Upper lobe of left lung (tissue), 6 donors: ENCODE data around the gene JARID2. TPM values are rescaled to one million over a fixed set of nuclear protein-coding genes. Genes with fewer than 3 reads are reported as not detected.

ENCODE experiments used
- ATAC-seq, 2 donors: fragments of 200-7000 bp; cut with Tn5 transposase; one replicate each; pipeline ENCODE4 v1.9.1; 2022; ENCODE audit warnings: mild to moderate bottlenecking in 2 of 2, moderate library complexity in 2 of 2; ENCODE audit not compliant: low FRiP score in 2 of 2
- DNase-seq, 2 donors: peaks; one replicate each; pipeline ENCODE4 v3.0.0-alpha.2; 2019 to 2020
- H3K27ac ChIP-seq, 4 donors: fragments of 200-600 bp; sonication (generic); one replicate each; pipeline ENCODE4 v1.5.1; 2016 to 2019
- H3K27me3 ChIP-seq, 4 donors: fragments of 200-600 bp; sonication (generic); one replicate each; pipeline ENCODE4 v1.5.1; 2017 to 2019
- H3K36me3 ChIP-seq, 4 donors: fragments of 200-600 bp; sonication (generic); one replicate each; pipeline ENCODE4 v1.5.1; 2016 to 2019
- H3K4me1 ChIP-seq, 4 donors: fragments of 200-600 bp; sonication (generic); one replicate each; pipeline ENCODE4 v1.5.1; 2018 to 2019
- H3K4me3 ChIP-seq, 4 donors: fragments of 200-600 bp; sonication (generic); one replicate each; pipeline ENCODE4 v1.5.1; 2017 to 2019; ENCODE audit warnings: mild to moderate bottlenecking in 2 of 4, moderate library complexity in 1 of 4
- H3K9me3 ChIP-seq, 4 donors: fragments of 200-600 bp; sonication (generic); one replicate each; pipeline ENCODE4 v1.5.1; 2018 to 2019
- EP300 ChIP-seq, 4 donors: sonication (generic); formaldehyde crosslinking; IDR thresholded peaks; one replicate each; pipeline ENCODE4 v1.5.1; 2017; ENCODE audit warnings: antibody characterized with exemption in 4 of 4, control low read depth in 2 of 4
- POLR2A ChIP-seq, 4 donors: fragments of 450-650 bp; IDR thresholded peaks; one replicate each; pipeline ENCODE4 v1.5.1; 2016 to 2017; ENCODE audit warnings: antibody characterized with exemption in 4 of 4, mild to moderate bottlenecking in 2 of 4
- POLR2AphosphoS5 ChIP-seq, 2 donors: sonication (generic); formaldehyde crosslinking; IDR thresholded peaks; one replicate each; pipeline ENCODE4 v1.5.1; 2017; ENCODE audit warnings: antibody characterized with exemption in 2 of 2
- WGBS, 2 donors: methylation state at CpG; one replicate each; pipeline ENCODE4 v1.1.5; 2017 to 2018; 5-methylcytosine and 5-hydroxymethylcytosine counted together
- total RNA-seq, 6 donors: library from RNA; depleted of rRNA in 4 of 6; stranded (reverse); fragments of >200 nt in 4 of 6; gene quantifications; one replicate each; pipeline versions ENCODE4 v1.1.0 to v1.2.1, GENCODE V29; 2016 to 2021
- TF ChIP-seq, protein P1 (sequence below), 6 experiments: fragments of 450-650 bp in 4 of 6; fragments of 200-600 bp in 2 of 6; sonication (generic) in 2 of 6; IDR thresholded peaks; one replicate each; pipeline ENCODE4 v1.5.1; 2016 to 2019; ENCODE audit warnings: antibody characterized with exemption in 6 of 6
- donor health status: DM: no; HTN: no; CAD: no; lungs with moderate emphysema.
- donor health status: DM: no; HTN: yes; CAD: no; lungs with severe emphysema.

JARID2 gene
- total RNA-seq, 6 donors from 2014 or later: 9.6 to 37.7 (median 16.4) TPM

- Histone ChIP-seq H3K4me1 (no peaks in the 10 kb centered on the region), H3K36me3 (peaks cover 9 to 87% (median 65%) of the 10 kb centered on the region in 4 donors), H3K9me3 (no peaks in the 10 kb centered on the region), H3K27ac (no peak overlapping the region), H3K27me3 (no peaks in the 10 kb centered on the region), H3K4me3 (no peak overlapping the region)
- 81 to 88% methylated on average over 18 of the region's 18 CpGs for WGBS, 2 donors
- no peak for TF ChIP-seq POLR2A (IDR thresholded peaks at IDR 0.05)
- TF ChIP-seq POLR2AphosphoS5 (IDR thresholded peaks at IDR 0.05): no peak
- TF ChIP-seq EP300 (IDR thresholded peaks at IDR 0.05): no peak
- TF ChIP-seq, protein P1, sequence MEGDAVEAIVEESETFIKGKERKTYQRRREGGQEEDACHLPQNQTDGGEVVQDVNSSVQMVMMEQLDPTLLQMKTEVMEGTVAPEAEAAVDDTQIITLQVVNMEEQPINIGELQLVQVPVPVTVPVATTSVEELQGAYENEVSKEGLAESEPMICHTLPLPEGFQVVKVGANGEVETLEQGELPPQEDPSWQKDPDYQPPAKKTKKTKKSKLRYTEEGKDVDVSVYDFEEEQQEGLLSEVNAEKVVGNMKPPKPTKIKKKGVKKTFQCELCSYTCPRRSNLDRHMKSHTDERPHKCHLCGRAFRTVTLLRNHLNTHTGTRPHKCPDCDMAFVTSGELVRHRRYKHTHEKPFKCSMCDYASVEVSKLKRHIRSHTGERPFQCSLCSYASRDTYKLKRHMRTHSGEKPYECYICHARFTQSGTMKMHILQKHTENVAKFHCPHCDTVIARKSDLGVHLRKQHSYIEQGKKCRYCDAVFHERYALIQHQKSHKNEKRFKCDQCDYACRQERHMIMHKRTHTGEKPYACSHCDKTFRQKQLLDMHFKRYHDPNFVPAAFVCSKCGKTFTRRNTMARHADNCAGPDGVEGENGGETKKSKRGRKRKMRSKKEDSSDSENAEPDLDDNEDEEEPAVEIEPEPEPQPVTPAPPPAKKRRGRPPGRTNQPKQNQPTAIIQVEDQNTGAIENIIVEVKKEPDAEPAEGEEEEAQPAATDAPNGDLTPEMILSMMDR (IDR thresholded peaks at IDR 0.05): no peak
- ATAC-seq: no peak
- DNase-seq: no peak
Observed at GRCh38 chr6:15515660-15516375, 269.9 kb downstream of the JARID2 start.

DNA sequence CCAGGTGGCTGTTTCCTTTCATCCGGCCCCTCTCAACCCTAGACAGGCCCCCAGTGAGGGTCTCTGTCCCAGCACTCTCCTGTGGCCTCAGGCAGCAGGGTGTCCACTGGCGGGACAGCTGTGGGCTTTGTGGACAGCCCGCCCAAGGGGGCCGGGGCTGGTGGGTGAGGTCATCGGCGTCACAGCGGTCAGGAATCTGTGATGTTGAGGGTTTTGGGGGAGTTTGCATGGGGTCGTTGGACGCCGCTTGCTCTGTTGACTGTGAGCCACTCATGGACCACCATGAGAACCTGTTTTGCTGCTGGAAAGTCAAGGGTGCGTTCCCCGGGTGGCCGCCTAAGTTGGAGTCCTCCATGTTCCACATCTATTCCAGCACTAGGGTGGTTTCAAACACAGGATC is 270.5 kb downstream of the JARID2 start:
- Histone ChIP-seq H3K36me3 (peaks cover 9 to 82% (median 62%) of the 10 kb centered on the region in 4 donors), H3K27ac (no peak overlapping the region), H3K9me3 (no peaks in the 10 kb centered on the region), H3K4me3 (no peak overlapping the region), H3K27me3 (no peaks in the 10 kb centered on the region), H3K4me1 (no peaks in the 10 kb centered on the region)
- TF ChIP-seq, protein P1 (IDR thresholded peaks at IDR 0.05): no peak
- TF ChIP-seq POLR2AphosphoS5 (IDR thresholded peaks at IDR 0.05) (no peak), POLR2A (IDR thresholded peaks at IDR 0.05) (no peak), EP300 (IDR thresholded peaks at IDR 0.05) (no peak)
- ATAC-seq: no peak
- 96 to 97% methylated on average over 8 to 13 of the region's 13 CpGs for WGBS, 2 donors
- no peak for DNase-seq

DNA sequence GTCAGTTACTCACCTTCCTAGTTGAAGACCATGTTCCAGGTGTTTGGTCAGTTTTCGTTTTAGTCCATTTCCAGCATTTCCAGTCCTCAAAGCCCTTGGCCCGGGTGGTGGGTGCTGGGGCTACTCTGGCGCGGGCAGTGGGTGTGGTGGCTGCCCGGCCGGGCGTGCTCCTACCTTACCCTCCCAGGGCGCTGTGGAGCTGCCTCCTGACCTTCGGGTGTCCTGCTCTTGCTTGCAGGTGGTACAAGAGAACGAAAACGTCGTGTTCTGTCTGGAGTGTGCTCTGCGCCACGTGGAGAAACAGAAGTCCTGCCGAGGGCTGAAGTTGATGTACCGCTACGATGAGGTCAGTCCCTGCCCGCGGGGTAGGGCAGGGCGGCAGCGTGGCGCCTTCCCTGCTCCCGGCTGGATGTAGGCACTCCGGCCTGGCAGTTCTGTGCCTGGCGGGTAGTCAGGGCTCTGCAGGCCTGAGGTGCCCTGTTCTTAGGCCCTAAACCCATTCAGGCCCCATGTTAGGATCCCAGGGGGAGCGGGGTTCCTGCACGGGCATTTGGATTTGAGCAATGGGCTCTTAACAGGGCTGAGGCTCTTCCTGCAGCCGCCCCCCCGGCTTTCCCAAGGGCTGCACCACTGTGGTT is 271.2 kb downstream of the JARID2 start:
- H3K36me3 ChIP-seq: peaks cover 9 to 75% (median 56%) of the 10 kb centered on the region in 4 donors
- DNase-seq (no peak), ATAC-seq (no peak)
- H3K27ac ChIP-seq: no peak overlapping the region
- H3K4me3 ChIP-seq: no peak overlapping the region
- H3K9me3 ChIP-seq: no peaks in the 10 kb centered on the region
- 97 to 99% methylated on average over 16 to 26 of the region's 29 CpGs for WGBS, 2 donors
- H3K27me3 ChIP-seq: no peaks in the 10 kb centered on the region
- TF ChIP-seq POLR2AphosphoS5 (IDR thresholded peaks at IDR 0.05) (no peak), POLR2A (IDR thresholded peaks at IDR 0.05) (no peak), EP300 (IDR thresholded peaks at IDR 0.05) (no peak)
- TF ChIP-seq, protein P1 (IDR thresholded peaks at IDR 0.05): no peak
- peaks cover 0 to 5% (median 2%) of the 10 kb centered on the region in 4 donors for H3K4me1 ChIP-seq

GRCh38 chr6:15517600-15517999 is 271.7 kb downstream of the JARID2 start:
- Histone ChIP-seq H3K27me3 (no peaks in the 10 kb centered on the region), H3K4me1 (peaks cover 0 to 8% (median 5%) of the 10 kb centered on the region in 4 donors), H3K9me3 (no peaks in the 10 kb centered on the region), H3K27ac (no peak overlapping the region), H3K36me3 (peaks cover 9 to 75% (median 55%) of the 10 kb centered on the region in 4 donors), H3K4me3 (no peak overlapping the region)
- ATAC-seq (no peak), DNase-seq (no peak)
- TF ChIP-seq, protein P1 (IDR thresholded peaks at IDR 0.05): no peak
- WGBS, 2 donors: 89 to 95% methylated on average over 4 to 11 of the region's 11 CpGs
